B cell (primary cell): ENCODE results near the gene KAT7. TPM values are rescaled to one million over a fixed set of nuclear protein-coding genes. Genes with fewer than 3 reads are reported as not detected.

Experiments
- ATAC-seq: fragments of 200-7000 bp; cut with Tn5 transposase; one replicate; pipeline ENCODE4 v1.10.0; 2021; ENCODE audit warnings: low read depth, mild to moderate bottlenecking, moderate number of reproducible peaks, moderate library complexity
- CTCF ChIA-PET: fragments of 350-600 bp; sonication (Branson Sonifier 250); formaldehyde crosslinking; loops from one replicate; lab custom pipeline; 2021; ENCODE audit warnings: antibody characterized with exemption, inconsistent platforms; lab: Charles Lee
- POLR2A ChIA-PET: fragments of 350-600 bp; sonication (Branson Sonifier 250); formaldehyde crosslinking; loops from one replicate; lab custom pipeline; 2021; ENCODE audit warnings: antibody characterized with exemption; lab: Charles Lee
- DNase-seq: peaks from one replicate; pipeline ENCODE4 v3.0.0; 2013
- H2AFZ ChIP-seq: 2 replicates; pipeline ENCODE4 v1.6.1; 2012; ENCODE audit warnings: mild to moderate bottlenecking, low read depth, low read length; ENCODE audit not compliant: insufficient read depth, poor library complexity, severe bottlenecking
- H3K27ac ChIP-seq, 2 donors: 1 replicate in 1 of 2; 2 replicates in 1 of 2; pipeline ENCODE4 v1.5.1; 2012 to 2013; ENCODE audit warnings: low read length in 2 of 2, mild to moderate bottlenecking in 2 of 2, moderate library complexity in 1 of 2
- H3K27me3 ChIP-seq, 4 experiments: fragments of 200-600 bp in 1 of 4; sonication (generic) in 1 of 4; replicated peaks in 1 of 4; 1 replicate in 2 of 4; 2 replicates in 2 of 4; pipeline versions ENCODE4 v1.6.1 to v1.7.0; 2013 to 2016; ENCODE audit warnings: low read length in 3 of 4, mild to moderate bottlenecking in 2 of 4, mixed read lengths in 1 of 4, moderate library complexity in 1 of 4; ENCODE audit not compliant: insufficient read depth in 4 of 4, control insufficient read depth in 3 of 4; ENCODE audit errors: control extremely low read depth in 1 of 4
- H3K36me3 ChIP-seq, 2 experiments: replicated peaks in 1 of 2; 1 replicate in 1 of 2; 2 replicates in 1 of 2; pipeline versions ENCODE4 v1.6.1 to v1.7.1; 2013; ENCODE audit warnings: low read length in 1 of 2; ENCODE audit not compliant: insufficient read depth in 2 of 2, control insufficient read depth in 1 of 2; ENCODE audit errors: control extremely low read depth in 1 of 2, extremely low read depth in 1 of 2
- H3K4me1 ChIP-seq, 2 donors: fragments of 200-600 bp in 1 of 2; sonication (generic) in 1 of 2; 1 replicate in 1 of 2; 2 replicates in 1 of 2; pipeline versions ENCODE4 v1.5.1 to v1.6.1; 2013 to 2017; ENCODE audit warnings: low read length in 2 of 2; ENCODE audit not compliant: control insufficient read depth in 2 of 2, insufficient read depth in 2 of 2
- H3K4me2 ChIP-seq: replicated peaks from 2 replicates; pipeline ENCODE3; 2012; ENCODE audit warnings: mild to moderate bottlenecking, low read depth, low read length; ENCODE audit not compliant: poor library complexity, severe bottlenecking
- H3K4me3 ChIP-seq, 5 experiments: fragments of 200-600 bp in 1 of 5; sonication (generic) in 1 of 5; 1 replicate in 3 of 5; 2 replicates in 2 of 5; pipeline versions ENCODE4 v1.5.1 to v1.7.0; 2011 to 2016; ENCODE audit warnings: low read length in 4 of 5, mild to moderate bottlenecking in 4 of 5, low read depth in 2 of 5, control low read depth in 1 of 5, moderate library complexity in 1 of 5; ENCODE audit not compliant: insufficient read depth in 1 of 5; ENCODE audit errors: control extremely low read depth in 1 of 5, extremely low read depth in 1 of 5
- H3K79me2 ChIP-seq: fragments of 200-600 bp; sonication (generic); one replicate; pipeline ENCODE4 v1.6.0; 2016; ENCODE audit warnings: low read length; ENCODE audit not compliant: control insufficient read depth, insufficient read depth
- H3K9ac ChIP-seq: fragments of 200-600 bp; sonication (generic); 2 replicates; pipeline ENCODE4 v1.6.1; 2017; ENCODE audit warnings: mild to moderate bottlenecking, low read length, moderate library complexity
- H3K9me3 ChIP-seq, 3 donors: one replicate each; pipeline versions ENCODE4 v1.6.1 to v1.7.1; 2013; ENCODE audit warnings: low read length in 2 of 3; ENCODE audit not compliant: control insufficient read depth in 2 of 3, insufficient read depth in 1 of 3; ENCODE audit errors: control extremely low read depth in 1 of 3
- H4K20me1 ChIP-seq: 2 replicates; pipeline ENCODE4 v1.6.0; 2012; ENCODE audit warnings: mild to moderate bottlenecking, low read length; ENCODE audit not compliant: insufficient read depth, control insufficient read depth, poor library complexity, severe bottlenecking
- H3K27ac Mint-ChIP-seq: one replicate; pipeline ENCODE4 v1.8.0; 2021; ENCODE audit warnings: mixed read lengths
- H3K27me3 Mint-ChIP-seq: one replicate; pipeline ENCODE4 v1.8.0; 2021; ENCODE audit warnings: mixed read lengths
- H3K4me1 Mint-ChIP-seq: one replicate; pipeline ENCODE4 v1.8.0; 2021; ENCODE audit warnings: mixed read lengths
- H3K4me3 Mint-ChIP-seq: one replicate; pipeline ENCODE4 v1.8.0; 2021; ENCODE audit warnings: mixed read lengths
- H3K9me3 Mint-ChIP-seq: one replicate; pipeline ENCODE4 v1.8.0; 2022; ENCODE audit warnings: mixed read lengths; ENCODE audit not compliant: insufficient read depth
- EZH2 ChIP-seq: IDR thresholded peaks from 2 replicates; pipeline ENCODE4 v1.6.1; 2012; ENCODE audit warnings: borderline replicate concordance, low read depth, mild to moderate bottlenecking, moderate library complexity, low read length; ENCODE audit not compliant: insufficient read depth, poor library complexity, severe bottlenecking
- WGBS: methylation state at CpG from one replicate; pipeline ENCODE4 v1.1.5; 2013; ENCODE audit warnings: missing lambda C conversion rate; ENCODE audit not compliant: insufficient coverage; 5-methylcytosine and 5-hydroxymethylcytosine counted together
- intact Hi-C: fragments of 100-400 bp; cut with micrococcal nuclease; formaldehyde crosslinking; loops from one replicate; pipeline ENCODE4 v1.10.0; 2022
- polyA plus RNA-seq: library from polyadenylated mRNA; depleted of rRNA; stranded (reverse); fragments of >200 nt; gene quantifications from 2 replicates; pipeline ENCODE4 v1.2.3, GENCODE V29; 2012
- total RNA-seq, 2 donors: library from RNA; stranded (reverse); fragments of 120-200 nt in 1 of 2; gene quantifications; 1 replicate in 1 of 2; 2 replicates in 1 of 2; pipeline versions ENCODE4 v1.2.3 to v1.2.4, GENCODE V29; 2013 to 2022
- TF ChIP-seq, protein P1 (sequence below): fragments of 200-600 bp; IDR thresholded peaks from one replicate; pipeline ENCODE4 v1.8.0; 2022; ENCODE audit warnings: antibody characterized with exemption, mild to moderate bottlenecking

Gene KAT7
- total and polyA plus RNA-seq, 2 donors (not counting 1 experiment from before 2014, with no cell fraction given), result 16.7 to 124 TPM

DNA sequence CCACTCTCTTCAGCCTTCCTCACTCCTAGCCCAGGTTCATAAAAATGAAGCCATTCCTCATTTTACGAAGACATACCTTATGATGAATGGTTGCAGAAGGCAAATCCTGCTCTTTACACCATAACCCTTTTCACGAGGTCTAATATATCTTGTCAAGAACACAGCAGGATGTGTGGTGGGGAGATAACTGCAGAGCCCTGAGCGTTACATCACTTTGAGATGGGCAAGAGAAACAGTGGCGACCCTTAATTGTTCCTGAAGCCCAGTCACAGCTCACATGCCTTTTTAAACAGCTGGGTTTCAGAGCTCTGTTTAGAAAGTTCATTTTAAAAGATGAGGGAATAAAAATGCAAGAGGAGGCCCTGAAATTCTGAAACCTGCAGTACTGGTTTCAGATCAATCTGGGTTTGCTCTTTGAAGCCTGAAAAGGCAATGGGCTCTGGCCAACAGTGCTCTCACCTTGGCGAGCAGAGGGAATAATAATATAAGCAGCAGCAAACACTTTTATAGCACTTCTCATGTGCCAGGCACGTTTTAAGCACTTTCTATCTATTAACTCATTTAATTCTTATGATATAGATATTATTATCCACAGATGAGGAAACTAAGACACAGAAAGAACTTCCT is 27.4 kb upstream of the KAT7 start:
- Mint-ChIP-seq H3K4me1 (peaks cover 71% of the 10 kb centered on the region), H3K9me3 (no peaks in the 10 kb centered on the region), H3K27me3 (no peaks in the 10 kb centered on the region), H3K4me3 (peak overlapping the region; percentile 26), H3K27ac (peak overlapping the region; percentile 37)
- ChIA-PET POLR2A (interaction anchor here (1.1 to 4.5 kb wide), 3 partner anchors 9 to 21 kb away, joined by 4 to 75 read pairs (median 55); no protein-coding TSS in a partner anchor), CTCF (interaction anchor here (0.9 to 7.2 kb wide), 5 partner anchors 12 to 51 kb away, joined by 3 to 55 read pairs (median 4); partner anchors contain the start of gene SLC35B1)
- no peak for TF ChIP-seq EZH2
- TF ChIP-seq, protein P1, sequence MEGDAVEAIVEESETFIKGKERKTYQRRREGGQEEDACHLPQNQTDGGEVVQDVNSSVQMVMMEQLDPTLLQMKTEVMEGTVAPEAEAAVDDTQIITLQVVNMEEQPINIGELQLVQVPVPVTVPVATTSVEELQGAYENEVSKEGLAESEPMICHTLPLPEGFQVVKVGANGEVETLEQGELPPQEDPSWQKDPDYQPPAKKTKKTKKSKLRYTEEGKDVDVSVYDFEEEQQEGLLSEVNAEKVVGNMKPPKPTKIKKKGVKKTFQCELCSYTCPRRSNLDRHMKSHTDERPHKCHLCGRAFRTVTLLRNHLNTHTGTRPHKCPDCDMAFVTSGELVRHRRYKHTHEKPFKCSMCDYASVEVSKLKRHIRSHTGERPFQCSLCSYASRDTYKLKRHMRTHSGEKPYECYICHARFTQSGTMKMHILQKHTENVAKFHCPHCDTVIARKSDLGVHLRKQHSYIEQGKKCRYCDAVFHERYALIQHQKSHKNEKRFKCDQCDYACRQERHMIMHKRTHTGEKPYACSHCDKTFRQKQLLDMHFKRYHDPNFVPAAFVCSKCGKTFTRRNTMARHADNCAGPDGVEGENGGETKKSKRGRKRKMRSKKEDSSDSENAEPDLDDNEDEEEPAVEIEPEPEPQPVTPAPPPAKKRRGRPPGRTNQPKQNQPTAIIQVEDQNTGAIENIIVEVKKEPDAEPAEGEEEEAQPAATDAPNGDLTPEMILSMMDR, result no peak
- no peaks in the 10 kb centered on the region for H3K27me3 ChIP-seq
- 40% methylated on average over 1 of the region's 6 CpGs for WGBS
- peak overlapping the region in 1 of 5 experiments; percentile 77 for H3K4me3 ChIP-seq
- no peak for DNase-seq
- H3K9me3 ChIP-seq, result peaks cover 0 to 3% (median 0%) of the 10 kb centered on the region in 3 donors
- H3K79me2 ChIP-seq, result peaks cover 78% of the 10 kb centered on the region
- peaks cover 2 to 28% of the 10 kb centered on the region in 2 experiments for H3K36me3 ChIP-seq
- peaks cover 67% of the 10 kb centered on the region for H4K20me1 ChIP-seq
- H2AFZ ChIP-seq, result no peak overlapping the region
- H3K9ac ChIP-seq, result no peak overlapping the region
- H3K4me1 ChIP-seq, result peaks cover 49 to 50% of the 10 kb centered on the region in 2 donors
- H3K27ac ChIP-seq, result peak overlapping the region; percentile 4 to 66
- intact Hi-C loops, result no loop called here
- peak overlapping the region; percentile 88 for H3K4me2 ChIP-seq
- ATAC-seq, result no peak
